Activated CD8-positive, alpha-beta T cell treated with anti-CD3 and anti-CD28 coated beads for 36 hours (primary cell): ENCODE results near the gene RFC5. TPM values are rescaled to one million over a fixed set of nuclear protein-coding genes. Genes with fewer than 3 reads are reported as not detected.

Source experiments
- ATAC-seq: fragments of 200-7000 bp; cut with Tn5 transposase; one replicate; pipeline ENCODE4 v1.10.0; 2021; ENCODE audit warnings: mild to moderate bottlenecking, moderate library complexity
- CTCF ChIA-PET: fragments of 350-600 bp; sonication (Branson Sonifier 250); formaldehyde crosslinking; loops from one replicate; lab custom pipeline; 2021; ENCODE audit warnings: antibody characterized with exemption; lab: Charles Lee
- POLR2A ChIA-PET: fragments of 350-600 bp; sonication (Branson Sonifier 250); formaldehyde crosslinking; loops from one replicate; lab custom pipeline; 2021; ENCODE audit warnings: antibody characterized with exemption; lab: Charles Lee
- DNase-seq: peaks from one replicate; pipeline ENCODE4 v3.0.0-alpha.2; 2020
- H3K27ac Mint-ChIP-seq: one replicate; pipeline ENCODE4 v1.8.0; 2021; ENCODE audit warnings: mild to moderate bottlenecking, mixed read lengths
- H3K27me3 Mint-ChIP-seq: one replicate; pipeline ENCODE4 v1.8.0; 2021; ENCODE audit warnings: mixed read lengths
- H3K36me3 Mint-ChIP-seq: one replicate; pipeline ENCODE4 v1.8.0; 2021; ENCODE audit warnings: low read depth, mixed read lengths
- H3K4me1 Mint-ChIP-seq: one replicate; pipeline ENCODE4 v1.8.0; 2021; ENCODE audit warnings: low read depth, mixed read lengths
- H3K4me3 Mint-ChIP-seq: one replicate; pipeline ENCODE4 v1.8.0; 2021; ENCODE audit warnings: mild to moderate bottlenecking, moderate library complexity, mixed read lengths
- H3K9me3 Mint-ChIP-seq: one replicate; pipeline ENCODE4 v1.8.0; 2021; ENCODE audit warnings: mixed read lengths
- CTCF ChIP-seq: fragments of 200-600 bp; IDR thresholded peaks from one replicate; pipeline ENCODE4 v1.8.0; 2022; ENCODE audit warnings: antibody characterized with exemption, mild to moderate bottlenecking
- intact Hi-C: fragments of 100-400 bp; cut with micrococcal nuclease; formaldehyde crosslinking; loops from one replicate; pipeline ENCODE4 v1.10.0; 2022
- total RNA-seq, 2 experiments: library from RNA; stranded (reverse); gene quantifications; one replicate each; pipeline ENCODE4 v1.2.3, GENCODE V29; 2021

The RFC5 gene
- total RNA-seq, 2 experiments from 2014 or later = 59.8 to 65.6 TPM

- Mint-ChIP-seq H3K27me3 (no peaks in the 10 kb centered on the region), H3K4me3 (no peak overlapping the region), H3K36me3 (peaks cover 29% of the 10 kb centered on the region), H3K9me3 (no peaks in the 10 kb centered on the region), H3K27ac (peak overlapping the region; percentile 68), H3K4me1 (peaks cover 39% of the 10 kb centered on the region)
- intact Hi-C loops = loop anchor here (10.0 kb wide), 1 partner anchor 176 kb away; no protein-coding TSS in a partner anchor
- ChIA-PET CTCF (interaction anchor here (1.2 kb wide), 1 partner anchor 19 kb away, joined by 5 read pairs; no protein-coding TSS in a partner anchor), POLR2A (interaction anchor here (0.8 to 1.2 kb wide), 3 partner anchors 8 to 18 kb away, joined by 3 to 5 read pairs (median 4); no protein-coding TSS in a partner anchor)
- TF ChIP-seq CTCF = no peak
- ATAC-seq = no peak
- no peak for DNase-seq
Measured at GRCh38 chr12:118050972-118051910, 34.7 kb downstream of the RFC5 start.

GRCh38 chr12:118052324-118053070 lies 36.0 kb downstream of the RFC5 start:
- no peak for TF ChIP-seq CTCF
- Mint-ChIP-seq H3K4me3 (no peak overlapping the region), H3K4me1 (peaks cover 36% of the 10 kb centered on the region), H3K27ac (peak overlapping the region; percentile 63), H3K9me3 (no peaks in the 10 kb centered on the region), H3K27me3 (no peaks in the 10 kb centered on the region), H3K36me3 (peaks cover 25% of the 10 kb centered on the region)
- DNase-seq (peak; percentile 44), ATAC-seq (peak; percentile 8)
- intact Hi-C loops = loop anchor here (10.0 kb wide), 1 partner anchor 178 kb away; no protein-coding TSS in a partner anchor
- CTCF ChIA-PET = interaction anchor here (1.0 to 5.4 kb wide), 2 partner anchors 13 to 177 kb away, joined by 6 to 35 read pairs; no protein-coding TSS in a partner anchor
- POLR2A ChIA-PET = interaction anchor here (1.0 to 1.3 kb wide), 6 partner anchors 8 to 36 kb away, joined by 3 to 8 read pairs (median 6); partner anchors contain the start of gene RFC5

- H3K27me3 Mint-ChIP-seq = no peaks in the 10 kb centered on the region
- no peak overlapping the region for H3K4me3 Mint-ChIP-seq
- ChIA-PET CTCF (interaction anchor here (1.0 to 5.4 kb wide), 3 partner anchors 12 to 178 kb away, joined by 6 to 35 read pairs (median 11); no protein-coding TSS in a partner anchor), POLR2A (interaction anchor here (1.0 to 1.3 kb wide), 5 partner anchors 8 to 37 kb away, joined by 3 to 8 read pairs (median 6); partner anchors contain the start of gene RFC5)
- peak; percentile 32 for DNase-seq
- peaks cover 23% of the 10 kb centered on the region for H3K36me3 Mint-ChIP-seq
- H3K27ac Mint-ChIP-seq = peak overlapping the region; percentile 36
- no peak for TF ChIP-seq CTCF
- ATAC-seq = no peak
- intact Hi-C loops = loop anchor here (10.0 kb wide), 1 partner anchor 179 kb away; no protein-coding TSS in a partner anchor
- no peaks in the 10 kb centered on the region for H3K9me3 Mint-ChIP-seq
- H3K4me1 Mint-ChIP-seq = peaks cover 36% of the 10 kb centered on the region
Measured at GRCh38 chr12:118053071-118053985, 36.8 kb downstream of the RFC5 start.

- intact Hi-C loops = loop anchor here (10.0 kb wide), 1 partner anchor 180 kb away; no protein-coding TSS in a partner anchor
Measured at GRCh38 chr12:118055144-118055557, 38.6 kb downstream of the RFC5 start.

More at GRCh38 chr12:118055144-118055557, 38.6 kb downstream of the RFC5 start:
- Mint-ChIP-seq H3K27ac (peak overlapping the region; percentile 50), H3K36me3 (peaks cover 17% of the 10 kb centered on the region), H3K4me1 (peaks cover 48% of the 10 kb centered on the region), H3K27me3 (no peaks in the 10 kb centered on the region), H3K9me3 (no peaks in the 10 kb centered on the region), H3K4me3 (no peak overlapping the region)
- ChIA-PET CTCF (interaction anchor here (0.6 to 5.4 kb wide), 15 partner anchors 8 to 322 kb away, joined by 3 to 35 read pairs (median 4); partner anchors contain the start of genes PEBP1 and RFC5), POLR2A (interaction anchor here (1.0 to 2.3 kb wide), 2 partner anchors 8 to 318 kb away, joined by 3 to 11 read pairs; no protein-coding TSS in a partner anchor)
- peak; percentile 76 for TF ChIP-seq CTCF
- ATAC-seq (peak; percentile 90), DNase-seq (peak; percentile 90)
